ENCODE results near the gene FOXM1. TPM values are rescaled to one million over a fixed set of nuclear protein-coding genes. Genes with fewer than 3 reads are reported as not detected.

Gene FOXM1
- total RNA-seq, 1 donor from 2014 or later: 12.7 TPM

DNA sequence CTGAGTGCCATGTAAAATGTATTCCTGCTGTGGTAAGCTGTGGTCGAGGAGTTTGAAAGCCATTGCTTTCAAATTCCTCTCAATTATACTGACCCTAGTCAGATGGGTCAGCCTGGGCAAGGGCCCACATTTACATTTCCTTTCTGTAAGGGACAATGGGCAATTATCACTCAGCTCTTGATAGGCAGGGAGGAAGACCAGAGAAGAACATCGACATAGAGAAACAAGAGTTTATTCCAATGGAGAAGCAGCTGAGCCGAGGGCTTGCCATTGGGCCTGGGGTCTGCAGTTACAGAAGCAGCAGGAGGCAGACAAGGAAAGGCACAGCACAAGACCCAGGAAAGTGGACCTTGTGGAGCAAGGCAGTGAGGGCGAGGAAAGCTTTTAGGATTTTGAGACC is 51.8 kb downstream of the FOXM1 start:
- Mint-ChIP-seq H3K27ac (ENCODE audit: unreplicated experiment) (no peak overlapping the region), H3K4me1 (ENCODE audit: low read depth, unreplicated experiment) (no peaks in the 10 kb centered on the region), H3K27me3 (ENCODE audit: unreplicated experiment) (no peaks in the 10 kb centered on the region), H3K36me3 (ENCODE audit: unreplicated experiment) (peaks cover 5% of the 10 kb centered on the region), H3K9me3 (ENCODE audit: unreplicated experiment) (no peaks in the 10 kb centered on the region), H3K4me3 (ENCODE audit: unreplicated experiment) (no peak overlapping the region)
- DNase-seq: no peak
- TF ChIP-seq, protein P1, sequence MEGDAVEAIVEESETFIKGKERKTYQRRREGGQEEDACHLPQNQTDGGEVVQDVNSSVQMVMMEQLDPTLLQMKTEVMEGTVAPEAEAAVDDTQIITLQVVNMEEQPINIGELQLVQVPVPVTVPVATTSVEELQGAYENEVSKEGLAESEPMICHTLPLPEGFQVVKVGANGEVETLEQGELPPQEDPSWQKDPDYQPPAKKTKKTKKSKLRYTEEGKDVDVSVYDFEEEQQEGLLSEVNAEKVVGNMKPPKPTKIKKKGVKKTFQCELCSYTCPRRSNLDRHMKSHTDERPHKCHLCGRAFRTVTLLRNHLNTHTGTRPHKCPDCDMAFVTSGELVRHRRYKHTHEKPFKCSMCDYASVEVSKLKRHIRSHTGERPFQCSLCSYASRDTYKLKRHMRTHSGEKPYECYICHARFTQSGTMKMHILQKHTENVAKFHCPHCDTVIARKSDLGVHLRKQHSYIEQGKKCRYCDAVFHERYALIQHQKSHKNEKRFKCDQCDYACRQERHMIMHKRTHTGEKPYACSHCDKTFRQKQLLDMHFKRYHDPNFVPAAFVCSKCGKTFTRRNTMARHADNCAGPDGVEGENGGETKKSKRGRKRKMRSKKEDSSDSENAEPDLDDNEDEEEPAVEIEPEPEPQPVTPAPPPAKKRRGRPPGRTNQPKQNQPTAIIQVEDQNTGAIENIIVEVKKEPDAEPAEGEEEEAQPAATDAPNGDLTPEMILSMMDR (IDR thresholded peaks at IDR 0.05; ENCODE audit: partially characterized antibody, unreplicated experiment): no peak

DNA sequence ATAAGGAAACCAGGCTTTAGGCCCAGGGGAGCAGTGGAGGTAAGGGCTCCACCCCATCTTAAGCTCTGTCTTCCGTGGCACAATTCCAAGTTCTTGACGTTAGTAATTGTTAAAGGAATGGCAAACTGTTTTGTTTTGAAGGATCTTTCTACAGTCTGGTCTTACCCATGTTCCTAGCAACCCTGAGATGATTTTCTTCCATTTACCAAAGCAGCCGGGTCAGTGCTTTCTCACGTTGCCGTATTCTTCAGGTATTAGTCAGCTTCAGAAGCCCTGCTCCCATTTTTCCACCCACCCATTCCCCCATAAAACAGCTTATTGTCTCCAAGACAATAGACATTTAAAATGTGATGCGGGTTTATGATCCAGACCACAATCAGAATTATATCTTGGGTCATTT is 52.4 kb downstream of the FOXM1 start:
- peaks cover under 1% of the 10 kb centered on the region for H3K27me3 Mint-ChIP-seq (ENCODE audit: unreplicated experiment)
- DNase-seq: no peak
- peaks cover 3% of the 10 kb centered on the region for H3K36me3 Mint-ChIP-seq (ENCODE audit: unreplicated experiment)
- no peak overlapping the region for H3K4me3 Mint-ChIP-seq (ENCODE audit: unreplicated experiment)
- H3K9me3 Mint-ChIP-seq (ENCODE audit: unreplicated experiment): no peaks in the 10 kb centered on the region
- H3K4me1 Mint-ChIP-seq (ENCODE audit: low read depth, unreplicated experiment): no peaks in the 10 kb centered on the region
- TF ChIP-seq, protein P1 (IDR thresholded peaks at IDR 0.05; ENCODE audit: partially characterized antibody, unreplicated experiment): no peak
- no peak overlapping the region for H3K27ac Mint-ChIP-seq (ENCODE audit: unreplicated experiment)

DNA sequence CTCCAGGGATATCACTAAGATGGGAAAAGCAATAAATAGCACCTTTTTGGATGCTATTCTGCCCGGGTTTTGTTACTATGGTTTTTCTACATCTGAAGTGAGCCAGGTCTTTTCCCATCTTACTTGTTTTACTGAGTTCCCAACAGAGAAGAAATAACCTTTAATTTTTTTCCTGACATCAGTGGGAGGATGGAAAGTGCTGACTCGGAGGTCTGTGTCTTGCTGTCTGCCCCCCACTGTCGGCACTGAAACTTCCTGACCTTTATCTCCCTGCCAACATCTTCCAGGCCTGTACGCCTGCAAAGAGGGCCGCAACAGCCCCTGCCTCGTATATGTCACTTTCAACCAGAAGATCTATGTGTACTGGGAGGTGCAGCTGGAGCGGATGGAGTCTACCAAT is 53.5 kb downstream of the FOXM1 start:
- H3K27ac Mint-ChIP-seq (ENCODE audit: unreplicated experiment): no peak overlapping the region
- no peaks in the 10 kb centered on the region for H3K9me3 Mint-ChIP-seq (ENCODE audit: unreplicated experiment)
- DNase-seq: no peak
- TF ChIP-seq, protein P1 (IDR thresholded peaks at IDR 0.05; ENCODE audit: partially characterized antibody, unreplicated experiment): no peak
- H3K4me1 Mint-ChIP-seq (ENCODE audit: low read depth, unreplicated experiment): no peaks in the 10 kb centered on the region
- H3K36me3 Mint-ChIP-seq (ENCODE audit: unreplicated experiment): peaks cover 3% of the 10 kb centered on the region
- no peak overlapping the region for H3K4me3 Mint-ChIP-seq (ENCODE audit: unreplicated experiment)
- H3K27me3 Mint-ChIP-seq (ENCODE audit: unreplicated experiment): peaks cover 2% of the 10 kb centered on the region

DNA sequence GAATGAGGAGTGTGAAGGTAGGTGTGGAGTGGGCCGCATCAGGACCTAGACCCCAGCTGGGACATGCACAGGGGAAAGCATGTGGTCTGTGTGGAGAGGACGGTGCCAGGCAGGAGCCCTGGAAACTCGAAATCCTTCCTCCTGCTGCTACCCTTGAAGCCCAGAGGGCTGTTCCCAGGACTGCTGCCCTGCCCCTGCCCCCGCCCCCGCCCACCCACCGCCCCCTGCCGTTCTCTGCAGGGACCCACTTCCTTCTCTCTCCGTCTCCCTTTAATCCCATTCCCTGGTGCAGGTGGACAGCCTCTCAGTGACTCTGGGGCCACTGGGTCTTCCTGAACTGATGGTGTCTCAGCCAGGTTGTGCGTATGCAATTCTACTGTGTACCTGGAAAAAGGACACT is 56.5 kb downstream of the FOXM1 start:
- TF ChIP-seq, protein P1 (IDR thresholded peaks at IDR 0.05; ENCODE audit: partially characterized antibody, unreplicated experiment): no peak
- Mint-ChIP-seq H3K9me3 (ENCODE audit: unreplicated experiment) (no peaks in the 10 kb centered on the region), H3K36me3 (ENCODE audit: unreplicated experiment) (peaks cover 3% of the 10 kb centered on the region), H3K4me1 (ENCODE audit: low read depth, unreplicated experiment) (no peaks in the 10 kb centered on the region), H3K4me3 (ENCODE audit: unreplicated experiment) (no peak overlapping the region), H3K27me3 (ENCODE audit: unreplicated experiment) (peaks cover 2% of the 10 kb centered on the region), H3K27ac (ENCODE audit: unreplicated experiment) (no peak overlapping the region)
- DNase-seq: no peak

DNA sequence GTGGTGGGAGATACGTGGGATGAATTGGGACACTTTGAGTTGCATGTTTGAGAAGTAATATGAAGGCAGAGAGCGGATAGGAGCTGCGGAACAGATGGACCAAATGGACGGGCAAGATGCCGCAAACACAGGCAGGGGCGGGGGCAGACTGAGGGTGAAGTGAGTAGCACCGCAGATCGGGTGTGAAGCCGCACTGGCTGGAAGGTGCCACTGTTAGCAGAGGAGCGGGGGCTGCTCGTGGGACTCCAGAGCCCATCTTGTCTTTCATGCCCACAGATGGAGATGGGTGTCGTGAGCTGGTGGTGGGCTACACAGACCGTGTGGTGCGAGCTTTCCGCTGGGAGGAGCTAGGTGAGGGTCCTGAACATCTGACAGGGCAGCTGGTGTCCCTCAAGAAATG is 57.2 kb downstream of the FOXM1 start:
- H3K9me3 Mint-ChIP-seq (ENCODE audit: unreplicated experiment): no peaks in the 10 kb centered on the region
- TF ChIP-seq, protein P1 (IDR thresholded peaks at IDR 0.05; ENCODE audit: partially characterized antibody, unreplicated experiment): no peak
- H3K4me3 Mint-ChIP-seq (ENCODE audit: unreplicated experiment): no peak overlapping the region
- no peak for DNase-seq
- peaks cover 2% of the 10 kb centered on the region for H3K27me3 Mint-ChIP-seq (ENCODE audit: unreplicated experiment)
- peaks cover 3% of the 10 kb centered on the region for H3K36me3 Mint-ChIP-seq (ENCODE audit: unreplicated experiment)
- no peak overlapping the region for H3K27ac Mint-ChIP-seq (ENCODE audit: unreplicated experiment)
- no peaks in the 10 kb centered on the region for H3K4me1 Mint-ChIP-seq (ENCODE audit: low read depth, unreplicated experiment)
